Cardiac septum (tissue), 1 donor: ENCODE measurements around the gene PRPS1. TPM values are rescaled to one million over a fixed set of nuclear protein-coding genes. Genes with fewer than 3 reads are reported as not detected.
A peak's percentile ranks its signal among the peaks of the same experiment; 100 is the strongest.
"Not testable (repeated sequence)": the region's sequence is repeated elsewhere in the genome, so short reads cannot be mapped to it uniquely, and the experiment has no call there.

Experiments
- DNase-seq: peaks from one replicate; pipeline ENCODE4 v3.0.0-alpha.2; 2020; ENCODE audit warnings: low spot score
- intact Hi-C: fragments of 100-400 bp; cut with DNase I; formaldehyde crosslinking; loops from one replicate; pipeline ENCODE4 v1.14.0; 2022
- long read RNA-seq: library from polyadenylated mRNA; unstranded; transcript quantifications from one replicate; pipeline ENCODE4 v2.0.0, GENCODE V29; 2021
- total RNA-seq: library from RNA; stranded (reverse); fragmentation: NEBNext Ultra II Directional; extraction: Animal tissue kit (Norgen Biotek cat#: 25700); gene quantifications from one replicate; pipeline ENCODE4 v1.2.1, GENCODE V29; 2021
- donor health status: DM: no; HTN: no; CAD: no.

Gene PRPS1
- 22.7 TPM for total RNA-seq
- long read RNA-seq, transcript PRPS1-204 (7 exons, 2,152 nt) = major isoform, 7 of 8 reads
- long read RNA-seq, partial matches to known transcripts = 0 of 8 reads
- long read RNA-seq, other reads (novel, unspliced or antisense) = 1 of 8 reads

DNA sequence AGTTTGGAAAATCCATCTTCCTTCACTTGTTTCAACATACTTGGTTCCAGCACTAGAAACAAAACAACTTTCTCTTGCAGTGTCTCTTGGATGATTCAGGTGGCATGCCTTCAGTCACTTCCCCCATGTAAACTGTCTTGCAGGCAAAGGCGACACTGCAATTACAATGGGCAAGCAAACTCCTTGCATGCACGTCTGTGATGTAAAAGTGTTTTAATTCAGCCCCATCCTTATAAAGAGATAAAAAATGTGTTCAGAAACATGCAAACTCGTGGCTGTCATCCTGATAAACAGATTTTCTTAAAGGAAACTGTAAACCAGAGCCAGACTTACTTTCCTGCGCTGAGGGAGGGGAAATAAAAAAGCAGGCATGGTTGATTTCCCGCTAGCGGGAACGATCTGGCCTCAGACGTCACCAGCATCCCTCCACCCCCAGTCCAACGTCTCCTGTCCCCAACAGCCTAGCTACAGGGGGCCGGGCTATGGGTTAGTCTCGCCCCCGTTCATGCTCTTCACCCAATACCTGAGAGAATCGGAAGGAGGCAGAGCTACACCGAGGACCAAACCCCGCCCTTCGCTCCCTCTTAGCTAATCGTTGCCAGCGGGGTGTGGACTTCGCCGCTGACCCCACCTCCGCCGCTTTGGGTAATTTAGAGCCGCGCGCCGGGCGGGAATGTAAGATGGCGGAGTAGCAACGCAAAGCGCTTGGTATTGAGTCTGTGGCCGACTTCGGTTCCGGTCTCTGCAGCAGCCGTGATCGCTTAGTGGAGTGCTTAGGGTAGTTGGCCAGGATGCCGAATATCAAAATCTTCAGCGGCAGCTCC is at the start of gene PRPS1:
Gene PRPS1, plus strand, starts transcription at position 673 of the 824 bp plus-strand sequence. Its CDS starts 119 bp downstream, at position 792.
- intact Hi-C loops = no loop called here
- peak; percentile 95 for DNase-seq

- intact Hi-C loops = no loop called here
- DNase-seq = no peak
Measured at GRCh38 chrX:107579956-107580355, 48.4 kb upstream of the PRPS1 start.

DNA sequence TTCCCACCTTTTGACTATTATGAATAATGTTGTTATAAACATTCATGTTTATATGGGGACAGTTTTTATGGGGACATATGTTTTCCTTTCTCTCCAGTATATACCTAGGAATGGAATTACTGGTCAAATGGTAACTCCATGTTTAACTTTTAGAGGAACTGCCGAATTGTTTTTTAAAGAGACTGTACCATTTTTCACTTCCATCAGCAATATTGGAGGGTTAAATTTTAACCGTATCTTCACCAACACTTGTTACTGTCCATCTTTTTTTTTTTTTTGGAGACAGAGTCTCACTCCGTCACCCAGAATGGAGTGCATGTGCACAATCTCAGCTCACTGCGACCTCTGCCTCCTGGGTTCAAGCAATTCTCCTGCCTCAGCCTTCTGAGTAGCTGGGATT is 46.4 kb upstream of the PRPS1 start:
- intact Hi-C loops = no loop called here
- DNase-seq = no peak

DNA sequence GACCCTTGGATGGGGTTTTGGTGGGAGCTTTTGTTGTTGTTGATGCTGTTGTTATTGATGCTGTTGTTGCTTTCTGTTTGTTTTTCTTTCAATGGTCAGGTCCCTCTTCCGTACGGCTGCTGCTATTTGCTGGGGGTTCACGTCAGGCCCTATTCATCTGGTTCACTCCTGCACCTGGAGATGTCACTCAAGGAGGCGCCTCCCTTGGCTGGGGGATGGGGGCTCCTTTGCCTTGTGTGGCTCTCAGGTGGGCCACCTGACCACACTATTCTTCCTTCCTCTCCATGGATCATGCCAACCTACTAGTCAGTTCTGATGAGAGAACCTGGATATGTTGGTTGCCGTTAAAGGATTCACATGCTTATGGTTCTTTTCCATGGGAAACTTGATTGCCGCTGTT is 39.1 kb upstream of the PRPS1 start:
- no peak for DNase-seq
- intact Hi-C loops = no loop called here

GRCh38 chrX:107596651-107597050 is 31.7 kb upstream of the PRPS1 start:
- intact Hi-C loops = no loop called here

GRCh38 chrX:107597264-107597663 is 31.0 kb upstream of the PRPS1 start:
- intact Hi-C loops = no loop called here
- no peak for DNase-seq

More at GRCh38 chrX:107596651-107597050, 31.7 kb upstream of the PRPS1 start:
- no peak for DNase-seq

DNA sequence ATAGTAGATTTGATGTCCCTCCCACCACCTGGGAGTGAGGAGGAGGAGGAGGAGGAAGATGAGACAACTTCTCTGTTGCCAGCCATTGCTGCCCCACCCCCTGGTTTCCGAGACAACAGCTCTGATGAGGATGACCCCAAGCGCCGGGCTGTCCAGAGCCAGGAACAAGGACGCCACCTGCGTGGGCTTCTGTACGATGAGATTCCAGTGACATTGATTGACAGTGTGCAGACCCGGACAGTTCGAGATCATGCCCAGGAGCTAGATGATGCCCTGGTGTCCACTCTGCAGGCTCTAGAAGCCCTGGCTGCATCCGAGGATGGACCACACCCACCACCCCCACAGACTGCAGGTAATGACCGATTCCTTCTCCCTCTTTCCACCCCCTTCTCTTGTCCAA is 30.5 kb upstream of the PRPS1 start:
- intact Hi-C loops = no loop called here
- no peak for DNase-seq

DNA sequence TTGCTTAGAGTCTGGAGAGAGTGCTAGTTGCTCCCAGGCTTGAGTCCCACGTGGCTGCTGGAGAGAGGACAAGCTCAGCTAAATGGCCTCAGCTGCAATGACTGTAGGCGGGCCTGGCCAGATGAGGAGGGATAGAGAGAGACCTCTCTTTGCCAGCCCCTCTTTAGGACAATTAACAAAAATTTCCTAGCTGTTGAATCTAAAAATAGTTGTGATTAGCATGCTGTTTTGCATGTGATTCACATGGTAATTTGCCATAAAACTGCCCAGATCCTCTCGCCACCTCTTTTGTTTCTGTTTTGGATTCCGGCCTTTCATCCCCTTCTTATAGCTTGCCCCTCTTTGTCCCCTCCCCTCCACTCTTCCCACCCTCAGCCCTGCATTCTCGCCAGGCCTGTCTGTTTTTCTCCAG is 28.9 kb upstream of the PRPS1 start:
- intact Hi-C loops = no loop called here
- DNase-seq = no peak

DNA sequence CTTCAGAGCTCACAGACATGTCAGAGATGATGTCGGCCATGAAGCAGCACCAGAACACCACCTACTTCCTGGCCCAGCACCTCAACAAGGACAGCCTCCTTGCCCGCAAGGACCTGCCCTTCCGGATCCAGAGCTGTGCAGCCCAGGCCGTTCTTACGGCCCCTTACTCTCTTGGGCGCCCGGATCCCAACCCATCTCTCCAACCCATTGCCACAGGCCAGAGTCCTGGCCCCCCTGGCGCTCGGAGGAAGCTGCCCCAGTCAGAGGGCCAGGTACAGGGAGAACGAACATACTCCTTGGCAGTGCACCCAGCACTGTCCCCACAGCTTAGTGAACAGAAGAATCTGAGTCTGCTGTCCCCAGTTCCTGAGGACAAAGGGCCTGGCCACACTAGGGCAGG is 27.9 kb upstream of the PRPS1 start:
- no peak for DNase-seq
- intact Hi-C loops = no loop called here

DNA sequence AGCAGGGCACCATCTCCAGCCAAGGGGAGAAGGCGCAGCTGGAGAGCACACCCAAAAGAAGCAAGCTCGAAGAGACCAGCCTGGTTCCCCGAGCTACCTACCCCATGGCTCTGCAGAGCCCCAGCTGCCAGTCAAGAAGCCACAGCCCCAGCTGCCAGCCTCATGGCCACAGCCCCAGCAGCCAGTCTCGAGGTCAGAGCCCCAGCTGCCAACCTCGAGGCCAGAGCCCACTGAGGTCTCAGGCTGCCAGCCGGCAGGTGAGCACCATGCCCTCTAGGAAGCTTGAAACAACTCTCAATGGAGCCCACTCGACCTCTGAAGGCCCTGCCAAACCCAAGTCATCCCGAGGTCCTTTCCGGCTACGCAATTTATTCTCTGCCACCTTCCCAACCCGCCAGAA is 27.0 kb upstream of the PRPS1 start:
- intact Hi-C loops = no loop called here
- no peak for DNase-seq

DNA sequence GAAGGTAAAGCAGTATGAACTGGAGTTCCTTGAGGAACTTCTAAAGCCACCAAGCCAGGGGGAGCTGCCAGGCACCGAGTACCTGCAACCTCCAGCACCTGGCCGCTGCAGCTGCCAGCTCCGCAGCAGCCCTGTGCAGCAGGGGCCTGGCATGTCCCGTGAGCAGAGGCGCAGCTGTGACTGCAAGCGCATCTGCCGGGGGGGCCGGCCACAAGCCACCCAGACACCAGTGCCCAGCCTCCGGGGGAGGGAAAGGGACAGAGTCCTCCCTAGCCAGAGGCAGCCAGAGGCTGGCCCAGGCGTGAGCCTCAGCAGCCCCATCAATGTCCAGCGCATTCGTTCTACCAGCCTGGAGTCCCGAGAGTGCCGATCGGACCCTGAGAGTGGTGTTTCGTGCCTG is 26.6 kb upstream of the PRPS1 start:
- no peak for DNase-seq
- intact Hi-C loops = no loop called here

GRCh38 chrX:107602694-107603239 is 25.5 kb upstream of the PRPS1 start:
- intact Hi-C loops = no loop called here
- DNase-seq = no peak

GRCh38 chrX:107603429-107604159 is 24.7 kb upstream of the PRPS1 start:
- no peak for DNase-seq
- intact Hi-C loops = no loop called here

DNA sequence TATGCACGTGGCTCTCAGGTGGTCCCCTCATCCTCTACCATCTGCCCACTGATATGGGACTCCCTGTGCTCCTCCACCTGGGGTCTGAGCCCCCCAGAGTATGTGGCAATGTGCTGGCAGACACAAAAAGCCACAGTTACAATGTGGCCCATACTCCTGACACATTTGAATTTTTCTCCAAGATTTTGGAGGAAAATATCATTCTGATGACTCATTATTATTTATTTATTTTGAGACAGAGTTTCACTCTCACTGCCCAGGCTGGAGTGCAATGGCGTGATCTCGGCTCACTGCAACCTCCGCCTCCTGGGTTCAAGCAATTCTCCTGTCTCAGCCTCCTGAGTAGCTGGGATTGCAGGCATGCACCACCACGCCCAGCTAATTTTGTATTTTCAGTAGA is 19.2 kb upstream of the PRPS1 start:
- DNase-seq, intact Hi-C loops: not testable (repeated sequence)

GRCh38 chrX:107610667-107611066 is 17.6 kb upstream of the PRPS1 start:
- DNase-seq = no peak
- intact Hi-C loops = no loop called here

- no peak for DNase-seq
- intact Hi-C loops = no loop called here
Measured at GRCh38 chrX:107619885-107620322, 8.4 kb upstream of the PRPS1 start.

DNA sequence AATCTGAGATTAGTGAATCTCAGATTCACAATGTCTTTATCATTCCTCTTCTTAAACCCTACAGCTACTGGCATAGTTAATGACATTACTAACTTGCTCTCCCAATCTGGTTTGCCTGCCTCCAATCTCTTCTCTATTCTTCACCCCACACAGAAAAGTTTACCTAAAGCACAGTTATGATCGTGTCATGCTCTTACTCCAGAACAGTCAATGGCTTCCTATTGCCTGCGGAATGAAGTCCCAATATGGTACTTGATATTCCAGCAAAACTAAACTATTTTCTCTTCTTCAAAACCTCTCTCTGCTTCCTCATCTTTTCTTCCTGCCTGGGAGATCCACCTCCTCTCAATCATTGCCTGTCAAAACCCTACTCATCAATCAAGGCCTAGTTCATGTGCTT is 3.4 kb upstream of the PRPS1 start:
- no peak for DNase-seq
- intact Hi-C loops = no loop called here

DNA sequence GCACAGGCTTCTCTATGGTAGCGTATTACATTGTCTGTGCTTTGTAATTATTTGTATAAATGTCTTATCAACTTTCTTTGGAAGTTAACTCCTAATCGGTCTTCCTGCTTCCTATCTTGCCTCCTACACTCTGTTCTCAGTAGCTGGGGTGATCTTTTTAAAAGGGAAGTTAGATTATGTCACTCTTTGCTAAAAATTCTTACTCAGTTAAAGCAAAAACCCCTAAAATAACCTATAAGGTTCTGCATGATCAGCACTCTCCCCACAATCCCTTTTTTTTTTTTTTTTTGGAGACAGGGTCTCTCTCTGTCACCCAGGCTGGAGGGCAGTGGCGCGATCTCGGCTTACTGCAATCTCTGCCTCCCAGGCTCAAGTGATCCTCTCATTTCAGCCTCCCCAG is 2.6 kb upstream of the PRPS1 start:
- intact Hi-C loops = no loop called here
- DNase-seq = no peak

DNA sequence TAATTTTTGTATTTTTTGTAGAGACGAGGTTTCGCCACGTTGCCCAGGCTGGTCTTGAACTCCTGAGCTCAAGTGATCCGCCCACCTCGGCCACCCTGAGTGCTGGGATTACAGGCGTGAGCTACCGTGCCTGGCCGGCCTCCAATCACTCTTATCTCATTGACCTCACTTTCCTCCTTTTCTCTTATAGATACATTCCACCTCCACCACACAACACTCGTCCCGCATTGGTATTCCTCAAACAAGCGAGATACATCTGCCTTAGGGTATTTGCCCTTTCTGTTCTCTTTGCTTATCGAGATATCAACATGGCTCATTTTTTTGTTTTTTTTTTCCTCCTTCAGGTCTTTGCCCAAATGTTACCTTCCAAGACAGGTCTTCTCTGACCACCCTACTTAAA is 1.8 kb upstream of the PRPS1 start:
- intact Hi-C loops = no loop called here
- DNase-seq = no peak

DNA sequence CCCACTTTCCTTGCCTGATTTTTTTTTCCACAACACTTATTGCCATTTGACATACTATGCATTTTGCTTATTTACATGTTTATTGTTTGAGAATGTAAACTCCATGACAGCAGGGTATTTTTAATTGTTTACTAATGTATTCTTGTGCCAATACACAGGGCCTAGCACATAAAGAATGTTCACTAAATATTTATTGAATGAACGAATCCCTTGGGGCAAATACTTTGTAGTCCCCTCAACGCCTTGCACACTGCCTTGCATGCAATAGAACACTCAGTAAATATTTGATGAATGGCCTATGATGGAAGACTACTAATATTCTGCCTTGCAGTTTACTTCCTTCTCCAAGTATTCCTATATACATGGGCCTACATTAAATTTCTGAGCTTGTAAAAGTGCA is 1.4 kb upstream of the PRPS1 start:
- DNase-seq = no peak
- intact Hi-C loops = no loop called here
